Fibroblast of lung (primary cell): ENCODE measurements around the gene MRPL51.

Experiments
- EZH2 ChIP-seq: IDR thresholded peaks from 2 replicates; pipeline ENCODE4 v1.5.1; 2012; ENCODE audit warnings: low read length, control low read depth, mild to moderate bottlenecking; ENCODE audit errors: missing control alignments
- TF ChIP-seq, protein P1 (sequence below), 2 donors: IDR thresholded peaks in 1 of 2; conservative IDR thresholded peaks in 1 of 2; 1 replicate in 1 of 2; 2 replicates in 1 of 2; pipeline ENCODE4 v1.5.1; 2011 to 2012; ENCODE audit warnings: low read length in 2 of 2, control low read depth in 1 of 2, inconsistent platforms in 1 of 2, low read depth in 1 of 2, mild to moderate bottlenecking in 1 of 2

DNA sequence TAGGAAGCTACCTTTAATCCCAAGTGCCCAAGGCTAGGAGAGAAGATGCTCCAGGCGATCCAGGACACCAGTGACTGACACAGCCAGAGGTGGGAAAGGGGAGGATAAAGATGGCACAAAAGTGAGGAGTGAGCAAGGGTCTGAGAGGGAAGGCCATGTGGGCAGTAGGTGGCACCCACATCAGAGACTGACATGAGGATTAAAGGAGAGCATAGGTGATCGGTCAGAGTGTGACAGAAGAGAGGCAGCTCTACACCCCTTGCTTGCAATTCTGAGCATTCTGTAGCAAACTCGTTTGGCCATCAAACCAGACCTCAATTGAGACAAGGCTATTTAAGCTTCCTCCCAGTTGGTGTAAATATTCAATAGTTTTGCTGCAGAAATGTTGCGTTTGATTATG lies 49.0 kb downstream of the MRPL51 start:
- TF ChIP-seq, protein P1, sequence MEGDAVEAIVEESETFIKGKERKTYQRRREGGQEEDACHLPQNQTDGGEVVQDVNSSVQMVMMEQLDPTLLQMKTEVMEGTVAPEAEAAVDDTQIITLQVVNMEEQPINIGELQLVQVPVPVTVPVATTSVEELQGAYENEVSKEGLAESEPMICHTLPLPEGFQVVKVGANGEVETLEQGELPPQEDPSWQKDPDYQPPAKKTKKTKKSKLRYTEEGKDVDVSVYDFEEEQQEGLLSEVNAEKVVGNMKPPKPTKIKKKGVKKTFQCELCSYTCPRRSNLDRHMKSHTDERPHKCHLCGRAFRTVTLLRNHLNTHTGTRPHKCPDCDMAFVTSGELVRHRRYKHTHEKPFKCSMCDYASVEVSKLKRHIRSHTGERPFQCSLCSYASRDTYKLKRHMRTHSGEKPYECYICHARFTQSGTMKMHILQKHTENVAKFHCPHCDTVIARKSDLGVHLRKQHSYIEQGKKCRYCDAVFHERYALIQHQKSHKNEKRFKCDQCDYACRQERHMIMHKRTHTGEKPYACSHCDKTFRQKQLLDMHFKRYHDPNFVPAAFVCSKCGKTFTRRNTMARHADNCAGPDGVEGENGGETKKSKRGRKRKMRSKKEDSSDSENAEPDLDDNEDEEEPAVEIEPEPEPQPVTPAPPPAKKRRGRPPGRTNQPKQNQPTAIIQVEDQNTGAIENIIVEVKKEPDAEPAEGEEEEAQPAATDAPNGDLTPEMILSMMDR (conservative IDR thresholded peaks at IDR 0.05 in 1 of 2, IDR thresholded peaks at IDR 0.05 in 1 of 2; ENCODE audit: low read depth in 1 of 2, low read length in 2 of 2): no peak
- TF ChIP-seq EZH2: no peak
